Breast epithelium (tissue), 4 donors: Measurements from ENCODE around the gene NUP62CL. TPM values are rescaled to one million over a fixed set of nuclear protein-coding genes. Genes with fewer than 3 reads are reported as not detected.
"Not testable (repeated sequence)": the region's sequence is repeated elsewhere in the genome, so short reads cannot be mapped to it uniquely, and the experiment has no call there.

ENCODE experiments used
- DNase-seq, 2 donors: peaks; one replicate each; pipeline ENCODE4 v3.0.0-alpha.2; 2019; ENCODE audit warnings: low spot score in 2 of 2
- H3K27ac ChIP-seq, 2 donors: fragments of 200-600 bp; sonication (generic) in 1 of 2; one replicate each; pipeline ENCODE4 v1.5.1; 2016 to 2019; ENCODE audit warnings: mild to moderate bottlenecking in 1 of 2
- H3K27me3 ChIP-seq, 2 donors: fragments of 200-600 bp; sonication (generic) in 1 of 2; one replicate each; pipeline versions ENCODE4 v1.5.1 to v1.6.0; 2017 to 2019; ENCODE audit warnings: control low read depth in 1 of 2, mild to moderate bottlenecking in 1 of 2
- H3K36me3 ChIP-seq: fragments of 200-600 bp; one replicate; pipeline ENCODE4 v1.5.1; 2019
- H3K4me1 ChIP-seq, 2 donors: fragments of 200-600 bp; sonication (generic); one replicate each; pipeline ENCODE4 v1.5.1; 2016 to 2019; ENCODE audit warnings: control low read depth in 1 of 2
- H3K4me3 ChIP-seq, 3 donors: fragments of 200-600 bp; sonication (generic); 1 replicate in 2 of 3; 2 replicates in 1 of 3; pipeline ENCODE4 v1.5.1; 2016 to 2019; ENCODE audit warnings: mild to moderate bottlenecking in 3 of 3, moderate library complexity in 2 of 3
- H3K9me3 ChIP-seq, 2 donors: fragments of 200-600 bp; sonication (generic) in 1 of 2; one replicate each; pipeline ENCODE4 v1.5.1; 2016 to 2019; ENCODE audit warnings: control low read depth in 1 of 2
- CTCF ChIP-seq, 3 donors: fragments of 450-650 bp; IDR thresholded peaks; one replicate each; pipeline ENCODE4 v1.5.1; 2016 to 2017; ENCODE audit warnings: antibody characterized with exemption in 3 of 3, mild to moderate bottlenecking in 3 of 3, moderate library complexity in 3 of 3
- POLR2A ChIP-seq: fragments of 450-650 bp; IDR thresholded peaks from one replicate; pipeline ENCODE4 v1.6.1; 2016; ENCODE audit warnings: antibody characterized with exemption, mild to moderate bottlenecking, moderate library complexity
- POLR2AphosphoS5 ChIP-seq, 3 donors: sonication (generic); formaldehyde crosslinking; IDR thresholded peaks; one replicate each; pipeline ENCODE4 v1.6.1; 2017; ENCODE audit warnings: antibody characterized with exemption in 3 of 3
- intact Hi-C: fragments of 100-400 bp; cut with DNase I; formaldehyde crosslinking; loops from one replicate; pipeline ENCODE4 v1.15.1; 2023; ENCODE audit warnings: low total_unique reads
- total RNA-seq, 3 donors: library from RNA; depleted of rRNA; stranded (reverse); fragments of >200 nt; gene quantifications; one replicate each; pipeline ENCODE4 v1.1.0, GENCODE V29; 2016

NUP62CL gene
- total RNA-seq, 3 donors from 2014 or later: 0.64 to 8.5 (median 1.3) TPM

GRCh38 chrX:107197319-107197718 is 8.9 kb downstream of the NUP62CL start:
- DNase-seq: no peak
- TF ChIP-seq POLR2AphosphoS5 (IDR thresholded peaks at IDR 0.05) (no peak), POLR2A (no peak), CTCF (IDR thresholded peaks at IDR 0.05) (no peak)
- no peak overlapping the region for H3K4me3 ChIP-seq
- intact Hi-C loops: no loop called here
- H3K27ac ChIP-seq: no peak overlapping the region
- peaks cover 0 to 10% of the 10 kb centered on the region in 2 donors for H3K27me3 ChIP-seq
- no peaks in the 10 kb centered on the region for H3K36me3 ChIP-seq
- no peaks in the 10 kb centered on the region for H3K9me3 ChIP-seq
- H3K4me1 ChIP-seq: no peaks in the 10 kb centered on the region

GRCh38 chrX:107171369-107172102 is 34.7 kb downstream of the NUP62CL start:
- no peak overlapping the region for H3K27ac ChIP-seq
- no peaks in the 10 kb centered on the region for H3K36me3 ChIP-seq
- no peak for DNase-seq
- no peaks in the 10 kb centered on the region for H3K4me1 ChIP-seq
- peaks cover 0 to 3% of the 10 kb centered on the region in 2 donors for H3K27me3 ChIP-seq
- no peaks in the 10 kb centered on the region for H3K9me3 ChIP-seq
- TF ChIP-seq CTCF (IDR thresholded peaks at IDR 0.05) (no peak), POLR2A (no peak), POLR2AphosphoS5 (IDR thresholded peaks at IDR 0.05) (no peak)
- H3K4me3 ChIP-seq: no peak overlapping the region
- intact Hi-C loops: no loop called here

DNA sequence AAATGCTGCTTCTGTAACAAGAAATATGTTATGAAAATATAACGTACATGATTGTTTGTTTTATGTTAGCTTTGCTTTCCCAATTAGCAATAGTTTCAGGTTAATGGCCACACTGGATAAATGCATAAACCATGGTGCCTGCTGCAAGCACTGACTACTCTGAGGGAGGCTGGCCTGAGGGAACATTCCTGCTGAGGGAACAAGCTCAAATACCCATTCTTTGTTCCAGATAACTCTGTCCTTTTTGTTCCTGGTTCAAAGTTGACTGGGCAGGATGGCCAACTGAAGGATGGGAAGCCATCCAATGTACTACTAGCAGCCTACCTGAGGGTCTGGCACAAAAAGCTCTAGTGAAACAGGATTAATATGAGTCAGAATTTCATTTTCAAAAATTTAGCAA is 37.5 kb downstream of the NUP62CL start:
- intact Hi-C loops: no loop called here
- H3K4me1 ChIP-seq: no peaks in the 10 kb centered on the region
- TF ChIP-seq POLR2AphosphoS5 (IDR thresholded peaks at IDR 0.05) (no peak), CTCF (IDR thresholded peaks at IDR 0.05) (no peak), POLR2A (no peak)
- DNase-seq: no peak
- no peaks in the 10 kb centered on the region for H3K36me3 ChIP-seq
- H3K4me3 ChIP-seq: no peak overlapping the region
- H3K27ac ChIP-seq: no peak overlapping the region
- H3K9me3 ChIP-seq: no peaks in the 10 kb centered on the region
- no peaks in the 10 kb centered on the region for H3K27me3 ChIP-seq

DNA sequence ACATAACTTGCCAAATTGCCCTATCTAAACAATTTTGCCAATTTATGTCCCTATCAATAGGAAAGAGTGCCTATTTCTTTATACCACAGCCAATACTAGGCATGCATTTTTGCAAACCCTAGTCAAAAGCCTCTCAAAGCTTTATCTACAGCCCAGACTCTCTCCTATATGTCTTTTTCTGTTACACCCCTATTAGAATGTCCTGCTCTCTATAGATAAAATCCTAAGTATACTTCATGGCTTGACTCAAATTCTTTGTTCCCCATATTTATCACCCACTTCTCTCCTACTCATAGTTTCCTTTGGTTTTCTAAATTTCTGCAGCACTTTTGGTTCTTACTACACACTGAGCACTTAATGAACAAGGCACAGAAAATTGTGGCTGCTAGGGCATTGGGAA is 38.0 kb downstream of the NUP62CL start:
- Histone ChIP-seq H3K27me3 (no peaks in the 10 kb centered on the region), H3K4me1 (no peaks in the 10 kb centered on the region), H3K9me3 (no peaks in the 10 kb centered on the region), H3K4me3 (no peak overlapping the region), H3K27ac (no peak overlapping the region), H3K36me3 (no peaks in the 10 kb centered on the region)
- no peak for DNase-seq
- intact Hi-C loops: no loop called here
- TF ChIP-seq CTCF (IDR thresholded peaks at IDR 0.05): no peak
- no peak for TF ChIP-seq POLR2AphosphoS5 (IDR thresholded peaks at IDR 0.05)
- no peak for TF ChIP-seq POLR2A

- Histone ChIP-seq H3K9me3 (no peaks in the 10 kb centered on the region), H3K27ac (no peak overlapping the region), H3K4me3 (no peak overlapping the region), H3K4me1 (no peaks in the 10 kb centered on the region), H3K36me3 (no peaks in the 10 kb centered on the region), H3K27me3 (peaks cover 0 to 7% of the 10 kb centered on the region in 2 donors)
- DNase-seq: no peak
- TF ChIP-seq POLR2A (no peak), POLR2AphosphoS5 (IDR thresholded peaks at IDR 0.05) (no peak), CTCF (IDR thresholded peaks at IDR 0.05) (no peak)
- intact Hi-C loops: no loop called here
These were observed 38.9 kb downstream of the NUP62CL start for GRCh38 chrX:107167163-107167921.

DNA sequence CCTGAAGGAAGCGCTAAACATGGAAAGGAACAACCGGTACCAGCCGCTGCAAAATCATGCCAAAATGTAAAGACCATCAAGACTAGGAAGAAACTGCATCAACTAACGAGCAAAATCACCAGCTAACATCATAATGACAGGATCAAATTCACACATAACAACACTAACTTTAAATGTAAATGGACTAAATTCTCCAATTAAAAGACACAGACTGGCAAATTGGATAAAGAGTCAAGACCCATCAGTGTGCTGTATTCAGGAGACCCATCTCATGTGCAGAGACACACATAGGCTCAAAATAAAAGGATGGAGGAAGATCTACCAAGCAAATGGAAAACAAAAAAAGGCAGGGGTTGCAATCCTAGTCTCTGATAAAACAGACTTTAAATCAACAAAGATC is 48.6 kb downstream of the NUP62CL start:
- H3K9me3 ChIP-seq, H3K4me3 ChIP-seq, H3K36me3 ChIP-seq, H3K27ac ChIP-seq, intact Hi-C loops, H3K4me1 ChIP-seq, DNase-seq: not testable (repeated sequence)
- H3K27me3 ChIP-seq: peaks cover 0 to 12% of the 10 kb centered on the region in 2 donors

GRCh38 chrX:107155621-107156430 is 50.4 kb downstream of the NUP62CL start:
- H3K9me3 ChIP-seq, DNase-seq, intact Hi-C loops, H3K27ac ChIP-seq, H3K36me3 ChIP-seq, H3K4me1 ChIP-seq: not testable (repeated sequence)
- peak overlapping the region; percentile 9 to 60 (median 38) for H3K4me3 ChIP-seq
- H3K27me3 ChIP-seq: peaks cover 0 to 14% of the 10 kb centered on the region in 2 donors
